RWPE2 (cell line): ENCODE data around the gene PPM1H.
"Not testable (repeated sequence)": the region's sequence is repeated elsewhere in the genome, so short reads cannot be mapped to it uniquely, and the experiment has no call there.

ENCODE experiments used
- ATAC-seq: fragments of 200-7000 bp; cut with Tn5 transposase; 3 replicates; pipeline ENCODE4 v1.9.1; 2021; ENCODE audit warnings: low read depth
- DNase-seq: peaks from one replicate; pipeline ENCODE4 v3.0.0-alpha.2; 2020; ENCODE audit warnings: low spot score
- H3K27ac ChIP-seq: fragments of 450-650 bp; 2 replicates; pipeline ENCODE4 v1.5.1; 2017; ENCODE audit warnings: mild to moderate bottlenecking; ENCODE audit not compliant: poor library complexity, severe bottlenecking
- H3K27me3 ChIP-seq: fragments of 250-450 bp; sonication (Bioruptor Pico); 2 replicates; pipeline ENCODE4 v1.5.1; 2021; ENCODE audit warnings: mild to moderate bottlenecking, moderate library complexity; ENCODE audit not compliant: insufficient read depth, poor library complexity, severe bottlenecking
- H3K36me3 ChIP-seq: fragments of 250-450 bp; sonication (Bioruptor Pico); 2 replicates; pipeline ENCODE4 v1.5.1; 2020; ENCODE audit warnings: low read depth, mild to moderate bottlenecking, moderate library complexity
- H3K4me1 ChIP-seq: fragments of 250-450 bp; sonication (Bioruptor Pico); 2 replicates; pipeline ENCODE4 v1.5.1; 2021; ENCODE audit warnings: mild to moderate bottlenecking, moderate library complexity; ENCODE audit not compliant: insufficient read depth, poor library complexity, severe bottlenecking
- H3K4me3 ChIP-seq: fragments of 250-450 bp; sonication (Bioruptor Pico); 2 replicates; pipeline ENCODE4 v1.5.1; 2021; ENCODE audit warnings: mild to moderate bottlenecking, moderate library complexity; ENCODE audit not compliant: severe bottlenecking
- H3K9me3 ChIP-seq: fragments of 250-450 bp; sonication (Bioruptor Pico); 2 replicates; pipeline ENCODE4 v1.5.1; 2021; ENCODE audit warnings: mild to moderate bottlenecking, moderate library complexity; ENCODE audit not compliant: severe bottlenecking
- CTCF ChIP-seq: fragments of 450-650 bp; IDR thresholded peaks from one replicate; pipeline ENCODE4 v1.5.1; 2017; ENCODE audit warnings: mild to moderate bottlenecking, moderate library complexity; ENCODE audit not compliant: poor library complexity, severe bottlenecking

PPM1H gene

DNA sequence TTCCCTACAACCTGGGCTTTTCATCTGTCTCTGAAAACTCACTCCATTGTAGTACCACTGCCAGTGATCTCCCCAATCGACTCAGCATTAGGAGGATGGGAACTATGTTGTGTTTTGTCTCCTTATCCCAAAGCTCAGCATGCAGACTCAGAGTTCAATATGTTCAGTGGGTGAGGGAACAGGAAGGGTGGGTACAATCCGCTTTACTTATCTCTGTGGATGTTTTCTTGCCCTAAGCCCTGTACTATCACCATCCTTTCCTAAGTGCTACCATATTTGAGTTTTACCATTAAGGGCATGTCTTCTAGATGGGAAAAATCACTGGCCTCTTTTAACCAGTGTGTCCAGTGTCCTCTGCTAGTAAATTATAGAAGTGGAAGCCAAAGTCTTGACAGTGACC lies 107.1 kb downstream of the PPM1H start:
- no peaks in the 10 kb centered on the region for H3K4me1 ChIP-seq
- H3K36me3 ChIP-seq, result no peaks in the 10 kb centered on the region
- DNase-seq (no peak), ATAC-seq (no peak)
- H3K9me3 ChIP-seq, result no peaks in the 10 kb centered on the region
- H3K4me3 ChIP-seq, result no peak overlapping the region
- TF ChIP-seq CTCF, result no peak
- no peak overlapping the region for H3K27ac ChIP-seq
- no peaks in the 10 kb centered on the region for H3K27me3 ChIP-seq

DNA sequence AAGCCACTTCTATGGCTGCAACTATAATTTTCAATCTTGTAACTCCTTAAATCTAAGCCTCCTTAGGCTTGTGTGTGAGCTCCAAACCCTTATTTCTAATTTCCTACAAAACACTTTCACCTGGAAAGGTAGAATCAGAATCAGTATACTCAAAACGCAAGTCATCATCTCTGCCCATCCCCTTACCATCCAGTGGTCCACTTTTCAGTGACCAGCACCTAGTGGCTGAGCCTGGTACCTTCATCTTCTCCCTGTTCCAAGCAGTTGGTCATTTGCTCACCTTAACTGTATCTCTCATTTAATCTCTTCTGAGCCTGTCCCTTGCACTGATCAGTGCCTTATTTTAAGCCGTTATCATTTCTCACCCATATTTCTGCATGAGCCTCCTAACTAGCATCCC lies 107.9 kb downstream of the PPM1H start:
- Histone ChIP-seq H3K9me3 (no peaks in the 10 kb centered on the region), H3K36me3 (no peaks in the 10 kb centered on the region), H3K27ac (no peak overlapping the region), H3K4me1 (no peaks in the 10 kb centered on the region), H3K4me3 (no peak overlapping the region), H3K27me3 (peaks cover 6% of the 10 kb centered on the region)
- DNase-seq, result no peak
- no peak for TF ChIP-seq CTCF
- no peak for ATAC-seq

GRCh38 chr12:62817556-62818271 lies 117.2 kb downstream of the PPM1H start:
- Histone ChIP-seq H3K4me1 (no peaks in the 10 kb centered on the region), H3K36me3 (no peaks in the 10 kb centered on the region), H3K9me3 (no peaks in the 10 kb centered on the region), H3K4me3 (no peak overlapping the region), H3K27me3 (peaks cover 11% of the 10 kb centered on the region), H3K27ac (no peak overlapping the region)
- DNase-seq, result no peak
- no peak for TF ChIP-seq CTCF
- no peak for ATAC-seq

DNA sequence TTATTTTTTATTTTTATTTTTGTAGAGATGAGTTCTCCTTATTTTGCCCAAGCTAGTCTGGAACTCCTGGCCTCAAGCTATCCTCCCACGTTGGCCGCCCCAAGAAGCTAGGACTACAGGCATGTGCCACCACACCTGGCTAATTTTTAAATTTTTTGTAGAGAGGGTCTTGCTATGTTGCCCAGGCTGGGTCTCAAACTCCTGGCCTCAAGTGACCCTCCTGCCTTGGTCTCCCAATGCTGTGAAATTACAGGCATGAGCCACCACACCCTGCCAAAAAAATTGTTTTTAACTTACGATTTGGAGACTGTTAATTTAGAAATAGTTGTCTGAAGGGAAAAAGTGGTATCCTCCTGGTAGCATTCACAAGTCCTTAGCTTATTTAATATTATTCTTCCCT lies 120.7 kb downstream of the PPM1H start:
- no peaks in the 10 kb centered on the region for H3K4me1 ChIP-seq
- no peak for TF ChIP-seq CTCF
- no peaks in the 10 kb centered on the region for H3K9me3 ChIP-seq

GRCh38 chr12:62813031-62813829 lies 121.7 kb downstream of the PPM1H start:
- Histone ChIP-seq H3K27me3 (no peaks in the 10 kb centered on the region), H3K36me3 (no peaks in the 10 kb centered on the region), H3K4me3 (no peak overlapping the region), H3K9me3 (no peaks in the 10 kb centered on the region), H3K27ac (no peak overlapping the region), H3K4me1 (no peaks in the 10 kb centered on the region)
- TF ChIP-seq CTCF, result peak; percentile 84
- DNase-seq (no peak), ATAC-seq (peak; percentile 70)

More for the DNA sequence above, 120.7 kb downstream of the PPM1H start:
- DNase-seq (no peak), ATAC-seq (no peak)
- Histone ChIP-seq H3K4me3 (no peak overlapping the region), H3K27ac (no peak overlapping the region), H3K36me3 (no peaks in the 10 kb centered on the region), H3K27me3 (no peaks in the 10 kb centered on the region)

DNA sequence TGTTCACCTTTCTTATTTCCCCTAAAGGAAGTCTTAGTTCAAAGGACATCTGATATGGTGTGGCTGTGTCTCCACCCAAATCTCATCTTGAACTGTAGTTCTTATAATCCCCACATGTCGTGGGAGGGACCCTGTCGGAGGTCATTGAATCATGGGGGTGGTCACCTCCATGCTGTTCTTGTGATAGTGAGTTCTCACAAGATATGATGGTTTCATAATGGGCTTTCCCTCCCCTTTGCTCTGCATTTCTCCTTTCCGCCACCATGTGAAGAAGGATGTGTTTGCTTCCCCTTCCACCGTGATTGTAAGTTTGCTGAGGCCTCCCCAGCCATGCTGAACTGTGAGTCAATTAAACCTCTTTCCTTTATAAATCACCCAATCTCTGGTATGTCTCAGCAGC lies 123.5 kb downstream of the PPM1H start:
- H3K27me3 ChIP-seq, H3K4me1 ChIP-seq, H3K4me3 ChIP-seq, H3K27ac ChIP-seq, H3K9me3 ChIP-seq, ATAC-seq, H3K36me3 ChIP-seq, DNase-seq: not testable (repeated sequence)
